Neural crest cell (in vitro differentiated cells): ENCODE measurements around the gene HEMGN. TPM values are rescaled to one million over a fixed set of nuclear protein-coding genes. Genes with fewer than 3 reads are reported as not detected.

Experiments used
- DNase-seq: peaks from one replicate; pipeline ENCODE4 v3.0.0; 2021; ENCODE audit warnings: low read depth, mixed read lengths, low spot score
- H3K27ac Mint-ChIP-seq: one replicate; pipeline ENCODE4 v1.8.0; 2021; ENCODE audit warnings: mild to moderate bottlenecking, mixed read lengths; ENCODE audit not compliant: unreplicated experiment
- H3K27me3 Mint-ChIP-seq: 2 replicates; pipeline ENCODE4 v1.8.0; 2021; ENCODE audit warnings: low read depth, mild to moderate bottlenecking, mixed read lengths
- H3K36me3 Mint-ChIP-seq: 2 replicates; pipeline ENCODE4 v1.8.0; 2021; ENCODE audit warnings: low read depth, mild to moderate bottlenecking, mixed read lengths
- H3K4me1 Mint-ChIP-seq: 2 replicates; pipeline ENCODE4 v1.8.0; 2021; ENCODE audit warnings: mixed read lengths
- H3K4me3 Mint-ChIP-seq: one replicate; pipeline ENCODE4 v1.8.0; 2021; ENCODE audit warnings: mild to moderate bottlenecking, mixed read lengths
- H3K9me3 Mint-ChIP-seq: 2 replicates; pipeline ENCODE4 v1.8.0; 2021; ENCODE audit warnings: mixed read lengths
- total RNA-seq: library from RNA; stranded (reverse); gene quantifications from 2 replicates; pipeline ENCODE4 v1.2.1, GENCODE V29; 2021
- TF ChIP-seq, protein P1 (sequence below): fragments of 200-600 bp; sonication (generic); conservative IDR thresholded peaks from 2 replicates; pipeline ENCODE4 v1.5.0; 2021; ENCODE audit warnings: antibody characterized with exemption, mild to moderate bottlenecking

Gene HEMGN
- total RNA-seq, 1 donor from 2014 or later: not detected

DNA sequence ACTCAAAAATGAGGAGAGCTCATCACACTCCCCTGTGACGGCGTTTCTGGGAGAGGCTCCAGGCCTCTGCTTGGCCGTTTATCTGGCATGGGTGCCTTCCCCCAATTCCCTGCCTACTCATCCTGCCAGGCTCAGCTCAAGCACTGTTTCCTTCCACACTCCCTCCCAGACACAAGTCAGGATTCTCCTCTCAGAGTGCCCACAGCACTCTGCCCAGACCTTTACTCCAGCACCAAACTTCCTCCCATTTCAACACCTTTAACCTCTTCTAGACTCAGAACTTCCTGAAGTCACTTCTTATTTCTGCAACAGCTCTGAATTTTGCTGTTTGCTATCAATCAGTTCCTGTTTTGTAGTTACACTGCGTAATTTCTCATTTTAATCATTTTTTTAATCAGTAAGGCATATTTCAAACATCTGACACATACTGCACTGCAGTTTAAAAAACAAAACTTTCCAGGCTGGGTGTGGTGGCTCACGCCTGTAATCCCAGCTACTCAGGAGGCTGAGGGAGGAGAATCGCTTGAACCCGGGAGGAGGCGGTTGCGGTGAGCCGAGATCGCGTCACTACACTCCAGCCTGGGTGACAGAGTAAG lies 31.6 kb downstream of the HEMGN start:
- Mint-ChIP-seq H3K36me3 (peaks cover 4% of the 10 kb centered on the region), H3K27ac (peak overlapping the region; percentile 51), H3K9me3 (no peaks in the 10 kb centered on the region), H3K4me1 (no peaks in the 10 kb centered on the region), H3K27me3 (no peaks in the 10 kb centered on the region), H3K4me3 (no peak overlapping the region)
- TF ChIP-seq, protein P1, sequence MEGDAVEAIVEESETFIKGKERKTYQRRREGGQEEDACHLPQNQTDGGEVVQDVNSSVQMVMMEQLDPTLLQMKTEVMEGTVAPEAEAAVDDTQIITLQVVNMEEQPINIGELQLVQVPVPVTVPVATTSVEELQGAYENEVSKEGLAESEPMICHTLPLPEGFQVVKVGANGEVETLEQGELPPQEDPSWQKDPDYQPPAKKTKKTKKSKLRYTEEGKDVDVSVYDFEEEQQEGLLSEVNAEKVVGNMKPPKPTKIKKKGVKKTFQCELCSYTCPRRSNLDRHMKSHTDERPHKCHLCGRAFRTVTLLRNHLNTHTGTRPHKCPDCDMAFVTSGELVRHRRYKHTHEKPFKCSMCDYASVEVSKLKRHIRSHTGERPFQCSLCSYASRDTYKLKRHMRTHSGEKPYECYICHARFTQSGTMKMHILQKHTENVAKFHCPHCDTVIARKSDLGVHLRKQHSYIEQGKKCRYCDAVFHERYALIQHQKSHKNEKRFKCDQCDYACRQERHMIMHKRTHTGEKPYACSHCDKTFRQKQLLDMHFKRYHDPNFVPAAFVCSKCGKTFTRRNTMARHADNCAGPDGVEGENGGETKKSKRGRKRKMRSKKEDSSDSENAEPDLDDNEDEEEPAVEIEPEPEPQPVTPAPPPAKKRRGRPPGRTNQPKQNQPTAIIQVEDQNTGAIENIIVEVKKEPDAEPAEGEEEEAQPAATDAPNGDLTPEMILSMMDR: no peak
- DNase-seq: no peak

DNA sequence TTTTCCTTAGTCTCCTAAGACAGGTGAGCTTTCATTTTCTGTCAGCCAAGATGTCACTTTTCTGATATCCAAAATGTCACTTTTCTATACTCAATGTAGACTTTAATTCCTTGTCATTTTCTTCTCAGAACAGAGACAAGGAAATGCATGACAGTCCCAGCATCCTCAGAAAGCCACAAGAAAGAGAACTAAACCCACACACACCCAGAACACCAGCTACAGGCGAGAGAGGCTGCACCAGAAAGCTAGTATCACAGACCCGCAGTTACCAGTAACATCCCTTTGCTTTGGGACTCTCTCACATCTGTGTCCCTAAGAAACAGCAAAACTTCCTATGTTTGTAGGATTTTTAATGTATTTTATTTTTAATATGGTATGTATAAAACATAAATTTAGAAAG lies 32.7 kb downstream of the HEMGN start:
- Mint-ChIP-seq H3K9me3 (no peaks in the 10 kb centered on the region), H3K36me3 (peaks cover 6% of the 10 kb centered on the region), H3K4me3 (no peak overlapping the region), H3K4me1 (no peaks in the 10 kb centered on the region), H3K27me3 (no peaks in the 10 kb centered on the region), H3K27ac (no peak overlapping the region)
- TF ChIP-seq, protein P1: no peak
- DNase-seq: no peak

DNA sequence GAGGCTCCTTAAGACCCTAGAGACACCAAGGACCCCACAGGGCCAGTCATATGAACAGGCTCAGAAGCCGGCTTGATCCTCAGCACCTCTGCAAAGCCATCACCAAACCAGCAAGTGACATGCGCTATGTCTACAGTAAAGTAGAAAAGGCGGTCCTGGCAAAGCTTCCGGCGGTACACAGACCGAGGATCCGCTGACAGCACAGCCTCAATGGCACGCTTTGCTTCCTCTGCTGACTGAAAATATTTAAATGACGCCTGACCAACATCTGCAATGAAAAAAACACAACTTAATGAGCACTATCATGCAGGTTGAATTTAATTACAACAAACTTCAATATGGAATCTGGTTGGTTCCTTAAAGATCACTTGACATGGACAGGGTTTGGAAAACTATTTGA lies 33.2 kb downstream of the HEMGN start:
- no peaks in the 10 kb centered on the region for H3K27me3 Mint-ChIP-seq
- TF ChIP-seq, protein P1: no peak
- H3K4me1 Mint-ChIP-seq: no peaks in the 10 kb centered on the region
- H3K4me3 Mint-ChIP-seq: no peak overlapping the region
- H3K27ac Mint-ChIP-seq: no peak overlapping the region
- no peak for DNase-seq
- peaks cover 6% of the 10 kb centered on the region for H3K36me3 Mint-ChIP-seq
- no peaks in the 10 kb centered on the region for H3K9me3 Mint-ChIP-seq

DNA sequence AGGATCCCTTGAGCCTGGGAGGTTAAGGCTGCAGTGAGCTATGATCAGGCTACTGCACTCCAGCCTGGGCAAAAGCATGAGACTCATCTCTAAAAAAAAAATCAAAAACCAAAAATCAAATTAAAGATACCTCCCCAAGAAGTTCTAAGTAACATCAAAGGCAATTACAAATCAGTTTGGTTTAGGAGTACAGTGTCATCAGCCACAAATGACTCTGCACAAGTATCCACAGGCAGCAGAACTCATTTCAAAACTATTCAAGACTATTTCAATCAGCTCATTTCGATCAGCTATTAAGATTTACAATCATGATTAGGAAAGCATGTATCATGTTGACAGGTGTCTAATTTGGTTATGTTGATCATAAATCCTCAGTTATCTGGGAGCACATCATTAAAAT lies 34.8 kb downstream of the HEMGN start:
- Mint-ChIP-seq H3K9me3 (no peaks in the 10 kb centered on the region), H3K27ac (no peak overlapping the region), H3K27me3 (no peaks in the 10 kb centered on the region), H3K36me3 (peaks cover 6% of the 10 kb centered on the region), H3K4me1 (no peaks in the 10 kb centered on the region), H3K4me3 (no peak overlapping the region)
- TF ChIP-seq, protein P1: no peak
- no peak for DNase-seq

DNA sequence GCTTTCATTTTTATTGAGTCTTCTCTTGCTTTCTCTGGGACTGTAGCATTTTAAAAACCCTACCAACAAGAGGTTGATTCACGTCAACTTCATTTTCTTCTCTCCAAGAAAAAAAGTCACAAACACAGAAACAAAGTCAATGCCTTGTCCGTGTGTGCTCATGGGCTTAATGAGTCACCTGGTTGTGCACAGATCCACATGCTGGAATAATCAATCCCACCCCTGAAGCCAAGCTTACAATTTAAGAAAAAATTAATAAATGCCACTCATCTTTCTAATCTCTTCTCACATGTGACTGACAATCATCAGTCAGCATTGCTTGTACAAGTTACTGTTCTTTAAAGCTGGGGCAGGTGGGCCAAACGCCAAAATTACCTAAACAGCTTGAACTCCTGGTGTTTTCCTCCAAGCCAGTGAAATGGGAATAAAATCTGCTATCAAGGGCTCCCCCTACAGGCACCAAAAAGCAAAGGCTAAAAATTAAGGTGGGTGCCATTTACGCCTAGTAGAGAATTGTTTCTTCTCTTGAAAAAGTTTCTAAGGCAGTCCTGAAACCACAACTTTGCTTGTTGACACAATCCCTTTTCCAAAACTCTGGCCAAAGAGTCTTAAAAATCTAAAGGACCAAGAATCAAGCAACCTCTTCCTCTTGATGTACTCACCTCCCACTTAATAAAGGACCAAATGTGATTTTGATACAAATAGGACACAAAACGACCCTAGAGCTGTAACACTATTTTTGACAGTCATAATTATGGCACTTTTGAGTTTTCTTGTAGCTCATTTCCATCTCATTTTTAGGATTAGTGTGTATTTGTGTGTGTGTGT lies 37.0 kb downstream of the HEMGN start:
- no peaks in the 10 kb centered on the region for H3K27me3 Mint-ChIP-seq

More for the DNA sequence above, 37.0 kb downstream of the HEMGN start:
- Mint-ChIP-seq H3K27ac (no peak overlapping the region), H3K36me3 (peaks cover 4% of the 10 kb centered on the region), H3K9me3 (no peaks in the 10 kb centered on the region), H3K4me1 (no peaks in the 10 kb centered on the region), H3K4me3 (no peak overlapping the region)
- TF ChIP-seq, protein P1: peak; percentile 81
- peak; percentile 12 for DNase-seq
